T-helper 2 cell (primary cell): ENCODE data around the gene DNAH14.
"Not testable (repeated sequence)": the region's sequence is repeated elsewhere in the genome, so short reads cannot be mapped to it uniquely, and the experiment has no call there.

ENCODE experiments used
- DNase-seq, 5 experiments: peaks; one replicate each; pipeline versions ENCODE4 v3.0.0 to v3.0.0-alpha.2; 2012 to 2022

DNAH14 gene

DNA sequence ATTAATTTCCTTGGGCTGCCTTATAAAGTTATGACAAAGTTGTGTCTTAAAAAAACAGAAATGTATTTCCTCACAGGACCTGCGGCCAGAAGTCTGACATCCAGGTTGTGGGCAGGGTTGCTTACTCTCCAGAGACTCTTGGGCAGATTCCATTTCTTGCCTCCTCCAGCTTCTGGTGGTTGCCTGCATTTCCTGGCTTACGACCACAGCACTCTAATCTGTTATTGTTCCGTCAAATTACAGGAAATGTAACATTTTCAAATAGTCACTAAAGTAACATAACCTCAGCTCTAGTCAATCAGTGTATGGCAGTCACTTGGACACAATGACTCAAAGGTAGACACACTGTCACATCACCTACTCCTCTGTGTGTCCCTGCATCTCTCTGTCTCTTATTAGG, 226.8 kb downstream of the DNAH14 start:
- DNase-seq, result peak in 1 of 5 experiments; percentile 27

DNA sequence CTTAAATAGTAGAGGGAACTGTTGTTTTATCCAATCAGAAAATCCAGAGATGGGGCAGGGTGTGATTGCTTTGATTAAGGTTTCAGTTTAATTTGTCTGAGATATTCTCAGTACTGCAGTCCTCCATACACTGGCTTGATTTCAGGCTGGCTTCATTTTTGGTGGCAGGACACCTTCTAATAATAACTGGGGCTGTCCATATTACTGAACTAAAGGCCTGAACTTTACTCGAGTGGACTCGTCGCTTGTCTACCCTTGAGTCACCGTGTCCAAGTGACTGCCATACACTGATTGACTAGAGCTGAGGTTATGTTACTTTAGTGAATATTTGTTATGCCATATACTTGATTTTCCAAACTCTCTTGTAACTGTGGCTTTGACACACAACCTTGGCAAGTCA, 228.8 kb downstream of the DNAH14 start:
- no peak for DNase-seq

DNA sequence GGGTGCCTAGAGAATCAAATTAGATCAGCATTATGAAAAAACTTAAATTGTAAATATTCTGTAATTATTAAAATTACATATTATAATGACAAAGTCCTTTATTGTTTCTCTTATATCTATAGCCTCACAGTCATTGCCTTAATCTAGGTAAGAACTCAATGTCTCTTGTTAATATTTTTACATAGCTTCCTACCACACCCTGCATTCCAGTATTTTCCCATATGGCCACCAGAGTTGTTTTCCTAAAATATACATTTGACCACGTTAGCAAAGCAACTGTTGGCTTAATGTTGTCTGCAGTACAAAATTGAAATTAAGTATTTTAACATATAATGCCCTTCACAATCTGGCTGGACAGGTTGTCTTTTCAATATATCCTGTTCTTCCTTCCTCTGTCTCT, 230.3 kb downstream of the DNAH14 start:
- DNase-seq, result no peak

DNA sequence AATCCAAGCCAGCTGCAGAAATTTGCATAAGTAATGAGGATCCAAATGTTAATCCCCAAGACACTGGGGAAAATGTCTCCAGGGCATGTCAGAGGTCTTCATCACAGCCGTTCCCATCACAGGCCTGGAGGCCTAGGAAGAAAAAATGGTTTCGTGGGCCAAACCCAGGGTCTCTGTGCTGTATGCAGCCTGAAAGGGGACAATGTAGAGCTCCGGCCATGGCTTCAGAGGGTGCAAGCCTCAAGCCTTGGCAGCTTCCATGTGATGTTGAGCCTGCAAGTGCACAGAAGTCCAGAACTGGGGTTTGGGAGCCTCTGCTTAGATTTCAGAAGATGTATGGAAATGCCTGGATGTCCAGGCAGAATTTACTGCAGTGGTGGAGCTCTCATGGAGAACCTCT, 247.9 kb downstream of the DNAH14 start:
- not testable (repeated sequence) for DNase-seq

DNA sequence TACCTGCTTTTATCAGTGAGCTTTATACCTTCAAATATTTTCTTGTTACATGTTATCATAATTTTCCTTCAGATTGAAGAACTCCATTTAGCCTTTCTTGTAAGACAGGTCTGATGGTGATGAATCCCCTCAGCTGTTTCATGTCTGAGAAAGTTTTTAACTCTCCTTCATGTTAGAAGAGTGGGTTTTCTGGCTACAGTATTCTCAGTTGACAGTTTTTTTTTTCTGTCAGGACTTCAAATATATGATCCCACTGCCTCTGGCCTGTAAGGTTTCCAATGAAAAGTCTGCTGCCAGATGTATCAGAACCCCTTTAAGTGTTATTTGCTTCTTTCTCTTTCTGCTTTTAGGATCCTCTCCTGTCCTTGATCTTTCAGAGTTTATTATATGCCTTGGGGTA, 250.2 kb downstream of the DNAH14 start:
- no peak for DNase-seq

DNA sequence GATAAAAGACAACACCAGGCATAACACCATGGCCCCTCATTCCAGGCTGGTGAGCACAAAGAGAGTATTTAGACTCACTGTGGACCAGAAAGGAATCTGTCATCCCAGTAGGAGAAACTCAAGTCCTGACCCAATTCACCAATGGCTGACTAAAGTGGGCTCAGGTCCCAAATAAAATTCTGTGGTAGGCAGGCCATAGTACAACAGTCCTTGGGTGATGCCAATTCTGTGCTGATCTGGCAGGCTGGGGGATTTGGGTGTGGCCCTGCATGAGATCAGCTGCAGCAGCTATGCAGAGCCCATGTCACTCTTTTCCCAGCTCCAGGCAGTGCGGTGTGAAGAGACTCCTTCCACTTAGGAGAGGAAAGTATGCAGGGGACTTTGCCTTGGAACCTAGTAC, 253.2 kb downstream of the DNAH14 start:
- no peak for DNase-seq

DNA sequence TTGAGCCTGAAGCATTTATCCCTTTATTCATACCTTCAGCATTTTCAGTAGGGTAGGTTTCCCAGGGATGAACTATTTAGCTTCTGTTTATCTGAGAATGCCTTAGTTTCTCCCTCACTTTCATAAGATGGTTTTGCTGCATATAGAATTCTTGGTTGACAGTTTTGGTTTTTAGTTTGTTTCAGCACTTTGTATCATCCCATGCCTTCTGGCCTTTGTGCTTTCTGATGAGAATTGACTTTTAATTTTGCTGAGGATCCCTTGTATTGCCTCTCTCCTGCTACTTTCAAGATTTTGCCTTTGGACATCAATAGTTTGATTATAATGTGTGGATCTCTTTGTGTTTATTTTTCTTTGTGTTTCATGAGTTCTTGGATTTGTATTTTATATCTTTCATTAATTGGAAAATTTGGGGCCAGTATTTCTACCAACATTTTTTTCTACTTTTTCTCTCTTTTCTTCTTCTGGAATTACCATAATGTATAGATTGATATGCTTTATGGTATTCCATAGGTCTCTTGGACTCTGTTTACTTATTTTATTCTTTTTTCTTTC, 261.8 kb downstream of the DNAH14 start:
- DNase-seq, result no peak

DNA sequence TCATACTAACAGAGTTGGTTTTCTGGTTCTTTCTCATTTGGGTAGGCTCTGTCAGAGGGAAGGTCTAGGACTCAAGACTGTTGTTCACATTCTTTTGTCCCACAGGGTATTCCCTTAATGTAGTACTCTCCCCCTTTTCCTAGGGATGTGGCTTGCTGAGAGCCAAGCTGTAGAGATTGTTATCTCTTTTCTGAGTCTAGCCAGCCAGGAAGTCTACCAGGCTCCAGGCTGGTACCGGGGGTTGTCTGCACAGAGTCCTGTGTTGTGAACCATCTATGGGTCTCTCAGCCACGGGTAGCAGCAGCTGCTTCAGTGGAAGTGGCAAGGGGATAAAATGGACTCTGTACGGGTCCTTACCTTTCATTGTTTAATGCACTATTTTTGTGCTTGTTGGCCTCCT, 272.0 kb downstream of the DNAH14 start:
- DNase-seq, result no peak

DNA sequence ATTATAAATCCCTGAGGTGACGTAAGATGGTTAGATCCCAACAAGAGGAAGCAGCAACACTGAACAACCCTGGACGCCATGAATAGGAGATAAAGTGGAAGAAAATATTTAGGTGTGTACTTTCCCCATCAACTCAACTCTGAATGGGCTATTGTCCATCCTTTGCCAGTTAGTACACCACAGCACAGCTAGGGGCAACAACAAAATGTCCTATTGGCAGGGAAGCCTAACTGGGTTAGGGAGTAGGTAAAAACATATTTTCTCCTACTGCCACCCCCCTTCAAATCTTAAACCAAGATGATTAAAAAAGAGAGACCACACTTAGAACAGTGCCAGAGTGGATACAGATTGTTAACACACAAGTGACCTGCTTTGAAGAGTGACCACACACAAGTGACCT, 278.3 kb downstream of the DNAH14 start:
- DNase-seq, result no peak

DNA sequence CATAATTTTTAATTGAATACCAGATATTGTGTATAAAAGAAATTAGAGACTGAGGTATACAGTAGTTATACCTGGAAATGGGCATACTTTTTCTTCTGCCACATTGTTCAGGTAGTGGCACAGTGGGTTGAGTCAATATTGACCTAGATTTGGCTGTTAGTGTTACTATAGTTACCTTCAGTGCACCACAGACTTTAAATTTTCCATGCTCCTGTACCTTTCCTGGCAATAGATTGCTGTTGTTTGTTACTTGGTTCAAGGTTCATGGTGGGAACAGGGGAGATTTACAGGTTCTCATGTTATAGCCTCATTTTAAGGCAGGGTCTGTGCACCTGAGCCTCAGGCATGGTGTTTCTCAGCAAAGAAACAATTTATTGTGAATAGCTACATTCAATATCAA, 279.7 kb downstream of the DNAH14 start:
- DNase-seq, result no peak

DNA sequence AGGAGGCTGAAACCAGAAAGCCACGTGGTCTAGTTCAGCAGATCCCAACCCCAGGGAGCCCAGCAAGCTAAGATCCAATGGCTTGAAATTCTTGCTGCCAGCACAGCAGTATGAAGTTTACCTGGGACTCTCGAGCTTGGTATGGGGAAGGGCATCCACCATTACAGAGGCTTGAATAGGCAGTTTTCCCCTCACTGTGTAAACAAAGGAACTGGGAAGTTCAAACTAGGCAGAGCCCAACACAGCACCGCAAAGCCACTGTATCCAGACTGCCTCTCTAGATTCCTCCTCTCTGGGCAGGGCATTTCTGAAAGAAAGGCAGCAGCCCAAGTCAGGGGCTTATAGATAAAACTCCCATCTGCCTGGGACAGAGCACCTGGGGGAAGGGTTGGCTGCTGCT, 280.7 kb downstream of the DNAH14 start:
- not testable (repeated sequence) for DNase-seq

DNA sequence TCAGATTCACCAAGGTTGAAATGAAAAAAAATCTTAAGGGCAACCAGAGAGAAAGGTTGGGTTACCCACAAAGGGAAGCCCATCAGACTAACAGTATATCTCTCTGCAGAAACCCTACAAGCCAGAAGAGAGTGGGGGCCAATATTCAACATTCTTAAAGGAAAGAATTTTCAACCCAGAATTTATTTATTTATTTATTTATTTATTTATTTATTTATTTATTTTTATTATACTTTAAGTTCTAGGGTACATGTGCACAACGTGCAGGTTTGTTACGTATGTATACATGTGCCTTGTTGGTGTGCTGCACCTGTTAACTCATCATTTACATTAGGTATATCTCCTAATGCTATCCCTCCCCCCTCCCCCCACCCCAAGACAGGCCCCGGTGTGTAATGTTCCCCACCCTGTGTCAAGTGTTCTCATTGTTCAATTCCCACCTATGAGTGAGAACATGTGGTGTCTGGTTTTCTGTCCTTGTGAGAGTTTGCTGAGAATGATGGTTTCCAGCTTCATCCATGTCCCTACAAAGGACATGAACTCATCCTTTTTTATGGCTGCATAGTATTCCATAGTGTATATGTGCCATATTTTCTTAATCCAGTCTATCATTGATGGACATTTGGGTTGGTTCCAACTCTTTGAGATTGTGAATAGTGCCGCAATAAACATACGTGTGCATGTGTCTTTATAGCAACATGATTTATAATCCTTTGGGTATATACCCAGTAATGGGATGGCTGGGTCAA, 282.4 kb downstream of the DNAH14 start:
- not testable (repeated sequence) for DNase-seq

DNA sequence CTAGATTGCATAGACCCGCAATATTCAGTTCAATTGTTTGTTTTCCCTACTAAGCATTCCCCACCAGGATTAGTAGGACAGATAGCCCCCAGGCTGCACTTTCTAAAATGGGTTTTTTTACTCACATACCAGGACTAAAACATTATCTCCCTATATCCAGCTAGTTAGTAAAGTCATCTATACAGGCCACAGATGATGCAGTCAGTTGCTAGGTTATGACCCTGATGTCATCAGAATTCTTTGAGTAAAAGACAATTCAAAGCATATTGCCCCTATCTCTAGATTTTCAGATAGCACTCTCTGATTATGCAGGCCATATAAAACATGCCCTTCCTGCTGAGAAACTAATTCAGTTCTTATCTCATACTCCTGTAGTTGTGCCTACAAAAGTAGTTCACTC, 294.8 kb downstream of the DNAH14 start:
- no peak for DNase-seq

DNA sequence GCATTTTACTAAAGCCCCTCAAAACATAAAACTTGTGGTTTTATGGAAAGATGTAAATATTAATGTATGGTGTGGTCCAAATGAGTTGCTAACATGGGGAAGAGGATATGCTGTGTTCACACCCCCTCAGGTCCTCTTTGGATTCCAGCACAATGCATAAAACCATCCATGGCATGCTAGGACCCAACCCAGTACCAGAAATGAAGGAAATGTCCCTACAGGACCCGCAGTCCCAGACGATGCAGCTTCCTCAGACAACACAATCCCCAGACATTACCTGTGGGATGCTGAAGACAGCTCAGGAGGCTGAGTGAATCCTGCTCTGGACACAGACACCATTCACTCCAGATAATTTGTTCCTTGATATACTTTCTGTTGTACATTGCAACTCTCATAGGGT, 296.2 kb downstream of the DNAH14 start:
- DNase-seq, result no peak

DNA sequence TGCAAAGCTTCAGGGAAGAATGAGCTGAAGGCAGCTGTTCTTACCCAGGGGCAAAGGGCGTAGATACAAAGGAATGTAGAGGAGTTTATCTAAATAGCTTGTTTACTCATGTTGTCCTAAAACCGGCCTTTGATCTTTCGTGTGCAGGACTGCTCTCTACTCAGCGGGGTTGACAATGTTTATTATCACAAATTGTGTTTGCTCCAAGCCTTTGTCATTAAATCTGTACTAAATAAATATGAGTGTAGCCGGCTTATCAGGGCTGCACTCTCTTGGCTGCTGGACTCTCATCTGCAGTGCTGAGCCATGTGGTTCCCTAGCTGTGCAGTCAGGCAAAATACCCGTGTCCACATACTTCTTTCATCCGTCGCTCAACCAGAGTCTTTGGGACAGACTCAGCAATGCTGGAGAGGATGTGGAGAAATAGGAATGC, 299.4 kb downstream of the DNAH14 start:
- DNase-seq, result no peak

DNA sequence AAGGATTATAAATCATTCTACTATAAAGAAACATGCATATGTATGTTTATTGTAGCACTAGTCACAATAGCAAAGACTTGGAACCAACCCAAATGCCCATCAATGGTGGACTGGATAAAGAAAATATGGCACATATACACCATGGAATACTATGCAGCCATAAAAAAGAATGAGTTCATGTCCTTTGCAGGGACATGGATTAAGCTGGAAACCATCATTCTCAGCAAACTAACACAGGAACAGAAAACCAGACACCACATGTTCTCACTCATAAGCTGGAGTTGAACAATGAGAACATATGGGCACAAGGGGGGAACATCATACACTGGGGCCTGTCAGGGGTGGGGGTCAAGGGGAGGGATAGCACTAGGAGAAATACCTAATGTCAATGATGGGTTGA, 300.0 kb downstream of the DNAH14 start:
- DNase-seq, result not testable (repeated sequence)

DNA sequence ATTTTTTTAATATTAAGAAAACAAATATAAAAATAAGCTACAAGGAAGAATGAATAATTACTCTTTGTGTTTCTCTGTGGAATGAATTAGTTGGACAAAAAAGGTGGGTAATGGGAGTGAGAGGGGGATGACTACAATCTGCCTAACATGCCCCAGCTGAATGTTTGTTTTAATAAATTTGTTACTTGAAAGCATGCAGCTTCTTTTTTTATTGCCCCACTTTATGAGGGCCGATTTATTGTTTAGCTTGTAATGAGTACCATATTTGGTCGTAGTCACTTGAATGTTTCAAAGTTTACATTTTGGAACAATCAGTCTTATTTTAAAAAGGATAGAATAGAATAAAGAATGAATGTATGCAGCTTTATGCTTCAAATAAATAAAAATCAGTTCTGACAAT, 301.0 kb downstream of the DNAH14 start:
- DNase-seq, result no peak

DNA sequence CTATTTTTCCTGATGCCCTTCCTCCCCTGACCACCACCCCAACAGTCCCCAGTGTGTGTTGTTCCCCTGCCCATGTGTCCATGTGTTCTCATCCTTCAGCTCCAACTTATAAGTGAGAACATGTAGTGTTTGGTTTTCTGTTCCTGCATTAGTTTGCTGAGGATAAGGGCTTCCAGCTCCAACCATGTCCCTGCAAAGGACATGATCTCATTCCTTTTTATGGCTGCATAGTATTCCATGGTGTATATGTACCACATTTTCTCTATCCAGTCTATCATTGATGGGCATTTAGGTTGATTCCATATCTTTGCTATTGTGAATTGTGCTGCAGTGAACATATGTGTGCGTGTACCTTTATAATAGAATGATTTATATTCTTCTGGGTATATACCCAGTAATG, 303.5 kb downstream of the DNAH14 start:
- DNase-seq, result not testable (repeated sequence)

DNA sequence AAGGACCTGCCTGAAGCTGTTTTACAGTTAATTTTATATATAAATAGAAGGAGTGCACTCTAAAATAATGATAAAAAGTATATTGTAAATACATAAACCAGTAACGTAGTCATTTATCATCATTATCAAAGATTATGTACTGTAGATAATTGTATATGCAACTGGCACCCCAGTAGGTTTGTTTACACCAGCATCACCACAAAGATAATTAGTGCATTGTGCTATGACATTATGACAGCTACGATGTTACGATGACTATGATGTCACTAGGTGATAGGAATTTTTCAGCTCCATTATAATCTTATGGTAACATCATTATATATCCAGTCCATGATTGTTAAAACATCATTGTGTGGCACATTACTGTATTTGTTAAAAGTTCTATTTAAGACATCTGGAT, 313.1 kb downstream of the DNAH14 start:
- DNase-seq, result no peak

DNA sequence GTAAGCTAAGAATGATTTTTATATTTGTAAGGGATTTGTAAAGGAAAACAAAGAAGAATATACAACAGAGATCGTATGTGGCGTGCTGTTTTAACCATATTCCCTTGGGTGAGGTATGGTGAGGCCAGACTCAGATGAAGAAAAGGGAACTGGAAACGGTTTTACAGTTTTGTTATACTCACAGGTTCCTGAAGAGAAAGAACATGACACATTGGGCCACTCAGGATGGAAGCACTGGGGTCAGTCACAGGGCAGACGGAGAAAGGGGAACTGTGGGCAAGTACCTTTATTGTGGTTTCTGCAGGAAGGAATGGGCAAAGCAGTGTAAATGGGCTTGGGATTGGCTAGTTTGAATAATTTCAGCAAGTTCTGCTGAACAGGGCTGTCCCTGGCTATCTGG, 321.0 kb downstream of the DNAH14 start:
- no peak for DNase-seq

DNA sequence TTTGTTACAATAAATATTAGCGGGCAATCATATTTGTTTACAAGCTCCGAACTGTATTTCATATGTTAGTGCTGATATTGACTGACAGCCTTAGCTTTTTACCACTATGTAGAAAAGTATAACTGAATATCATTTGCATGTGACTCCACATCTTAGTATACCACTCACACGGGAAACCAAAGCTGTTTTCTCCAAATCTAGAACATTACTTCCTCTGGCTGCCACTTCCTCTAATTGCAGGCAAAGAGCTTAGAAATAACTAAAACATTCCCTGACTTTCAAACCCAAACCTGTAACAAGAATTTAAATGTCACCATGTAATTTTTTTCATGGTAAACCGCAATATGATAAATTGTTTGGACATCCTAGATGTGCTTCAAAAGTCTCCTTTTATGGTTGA, 323.7 kb downstream of the DNAH14 start:
- DNase-seq, result no peak

DNA sequence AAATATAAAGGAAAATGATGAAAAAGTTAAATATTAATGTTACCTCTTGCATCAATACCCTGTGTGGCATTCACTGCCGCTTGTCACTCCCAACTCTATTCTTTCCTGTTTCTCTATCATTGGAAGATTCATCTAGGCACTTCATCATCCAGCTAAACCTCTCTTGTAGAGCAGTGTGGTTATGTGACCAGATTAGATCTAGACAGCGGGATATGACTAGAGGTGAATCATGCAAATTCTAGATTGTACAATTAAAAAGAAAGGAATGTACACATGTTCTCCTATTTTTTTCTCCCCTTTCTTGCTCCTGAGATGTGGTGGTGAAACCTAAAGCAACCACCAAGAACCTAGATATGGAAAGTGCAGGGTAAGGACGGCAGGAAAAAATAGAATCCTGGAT, 324.3 kb downstream of the DNAH14 start:
- no peak for DNase-seq

DNA sequence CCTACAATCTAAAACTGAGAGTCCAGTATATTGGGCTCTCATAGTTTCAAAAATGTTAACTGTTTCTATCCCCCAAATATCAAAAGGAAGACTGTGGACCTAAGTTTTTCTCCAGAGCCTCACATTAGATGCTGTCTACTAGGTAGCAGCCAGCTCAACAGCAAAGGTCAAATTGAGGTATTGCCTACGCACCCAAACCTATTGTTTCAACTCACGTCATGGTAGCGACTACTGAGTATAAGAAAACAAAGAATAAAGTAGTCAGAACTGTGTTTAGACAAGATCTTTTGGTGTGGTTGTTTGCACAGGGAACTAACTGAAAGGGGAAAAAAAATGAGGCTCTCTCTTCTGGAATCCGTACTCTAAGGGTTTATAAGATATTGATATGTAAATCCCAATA, 325.2 kb downstream of the DNAH14 start:
- DNase-seq, result no peak

DNA sequence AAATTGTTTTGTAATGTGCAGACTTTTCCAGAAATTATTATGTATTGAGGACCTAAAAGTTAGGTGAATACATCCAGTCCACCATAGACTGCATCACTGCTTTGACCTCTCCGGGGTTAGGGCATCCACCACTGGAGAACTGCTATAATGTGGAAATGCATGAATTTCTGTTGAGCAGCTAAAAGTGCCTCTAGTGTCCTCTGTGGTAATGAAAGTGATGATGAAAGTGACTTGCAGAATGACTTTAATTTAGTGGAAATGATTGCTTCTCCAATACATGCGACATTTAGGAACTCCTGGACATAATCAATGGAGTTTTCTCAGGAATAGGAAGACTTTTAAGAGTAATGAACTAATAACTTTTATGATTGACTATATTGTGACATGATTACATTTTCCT, 327.6 kb downstream of the DNAH14 start:
- no peak for DNase-seq

DNA sequence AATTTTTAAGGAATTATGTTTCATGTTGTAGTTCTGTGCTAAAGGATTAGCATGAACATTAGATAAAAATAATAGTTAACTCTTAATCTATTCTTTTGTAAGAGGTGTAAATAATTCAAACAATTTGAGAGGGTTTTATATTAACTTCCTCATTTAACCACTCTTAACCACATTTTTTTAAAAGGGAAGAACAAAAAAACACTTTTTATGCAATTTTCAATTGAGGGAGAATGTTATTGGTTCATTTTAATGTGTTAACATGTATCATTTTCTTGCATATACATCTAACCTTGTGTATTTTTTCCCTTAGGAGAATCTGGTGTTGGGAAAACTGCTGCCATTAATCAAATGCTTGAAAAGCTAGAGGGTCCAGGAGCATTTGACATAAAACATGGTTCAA, 329.3 kb downstream of the DNAH14 start:
- DNase-seq, result no peak
